Body of pancreas (tissue), 4 donors: Measurements from ENCODE around the gene NCOA3. TPM values are rescaled to one million over a fixed set of nuclear protein-coding genes. Genes with fewer than 3 reads are reported as not detected.

Source experiments
- ATAC-seq: fragments of 150-250 bp; one replicate; pipeline ENCODE4 v1.9.1; 2016
- DNase-seq, 4 donors: peaks; one replicate each; pipeline ENCODE4 v3.0.0-alpha.2; 2019
- H3K27ac ChIP-seq, 4 donors: fragments of 200-600 bp; sonication (generic); 1 replicate in 3 of 4; 2 replicates in 1 of 4; pipeline versions ENCODE4 v1.5.1 to v1.6.1; 2016 to 2019; ENCODE audit warnings: mild to moderate bottlenecking in 1 of 4, mixed read lengths in 1 of 4, moderate library complexity in 1 of 4
- H3K27me3 ChIP-seq, 2 donors: fragments of 200-600 bp; sonication (generic); one replicate each; pipeline ENCODE4 v1.6.0; 2016; ENCODE audit warnings: mild to moderate bottlenecking in 1 of 2
- H3K36me3 ChIP-seq, 2 donors: fragments of 200-600 bp; sonication (generic); replicated peaks in 1 of 2; 2 replicates each; pipeline ENCODE4 v1.5.1; 2016; ENCODE audit warnings: low read depth in 2 of 2; ENCODE audit not compliant: insufficient read depth in 1 of 2
- H3K4me1 ChIP-seq: fragments of 200-600 bp; sonication (generic); one replicate; pipeline ENCODE4 v1.6.0; 2016
- H3K4me3 ChIP-seq, 2 donors: fragments of 200-600 bp; sonication (generic); 1 replicate in 1 of 2; 2 replicates in 1 of 2; pipeline ENCODE4 v1.5.1; 2016 to 2019
- H3K9me3 ChIP-seq, 3 donors: fragments of 200-600 bp; sonication (generic); 1 replicate in 2 of 3; 2 replicates in 1 of 3; pipeline ENCODE4 v1.5.1; 2016
- CTCF ChIP-seq, 7 experiments: fragments of 450-650 bp in 4 of 7; fragments of 200-600 bp in 3 of 7; sonication (generic) in 3 of 7; IDR thresholded peaks; one replicate each; pipeline ENCODE4 v1.5.1; 2016 to 2019; ENCODE audit warnings: antibody characterized with exemption in 7 of 7
- POLR2A ChIP-seq, 3 donors: fragments of 450-650 bp; IDR thresholded peaks; one replicate each; pipeline ENCODE4 v1.6.1; 2016; ENCODE audit warnings: antibody characterized with exemption in 3 of 3, mild to moderate bottlenecking in 2 of 3
- WGBS, 2 donors: methylation state at CpG; one replicate each; pipeline ENCODE4 v1.1.5; 2017; 5-methylcytosine and 5-hydroxymethylcytosine counted together
- intact Hi-C: fragments of 100-400 bp; cut with DNase I; formaldehyde crosslinking; loops from one replicate; pipeline ENCODE4 v1.15.1; 2023
- total RNA-seq, 2 donors: library from RNA; depleted of rRNA; stranded (reverse); fragments of >200 nt; gene quantifications; one replicate each; pipeline ENCODE4 v1.1.0, GENCODE V29; 2016

The NCOA3 gene
- total RNA-seq, 2 donors from 2014 or later, result 14.8 to 17.1 TPM

DNA sequence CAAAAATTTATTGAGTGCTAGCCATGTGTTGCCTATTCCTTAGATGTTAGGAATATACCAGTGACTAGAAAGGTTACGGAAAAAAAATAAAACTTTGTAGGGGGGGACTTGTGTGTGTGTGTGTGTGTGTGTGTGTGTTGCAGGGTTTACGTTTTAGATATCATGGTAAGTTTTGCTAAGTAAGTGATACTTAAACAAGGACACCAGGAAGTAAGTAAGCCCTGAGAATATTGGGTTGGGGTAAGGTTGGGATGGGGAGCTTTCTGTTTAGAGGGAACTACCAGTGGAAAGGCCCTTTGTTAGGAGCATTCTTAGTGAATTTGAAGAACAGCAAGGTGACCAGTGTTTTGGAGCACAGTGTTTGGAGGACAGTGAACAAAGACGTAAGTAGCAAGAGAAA is 30.3 kb downstream of the NCOA3 start:
- H3K4me1 ChIP-seq, result no peaks in the 10 kb centered on the region
- H3K9me3 ChIP-seq, result no peaks in the 10 kb centered on the region
- no peak overlapping the region for H3K4me3 ChIP-seq
- 92% methylated on average over 3 of the region's 3 CpGs for WGBS, 2 donors
- no peak for TF ChIP-seq CTCF (IDR thresholded peaks at IDR 0.05)
- no peak for TF ChIP-seq POLR2A (IDR thresholded peaks at IDR 0.05)
- H3K36me3 ChIP-seq, result no peaks in the 10 kb centered on the region
- DNase-seq, result no peak
- H3K27me3 ChIP-seq, result no peaks in the 10 kb centered on the region
- no peak for ATAC-seq
- H3K27ac ChIP-seq, result no peak overlapping the region
- intact Hi-C loops, result no loop called here

GRCh38 chr20:47533518-47534062 is 31.9 kb downstream of the NCOA3 start:
- no peak overlapping the region for H3K4me3 ChIP-seq
- H3K36me3 ChIP-seq, result no peaks in the 10 kb centered on the region
- no peaks in the 10 kb centered on the region for H3K27me3 ChIP-seq
- no peaks in the 10 kb centered on the region for H3K9me3 ChIP-seq
- ATAC-seq, result no peak
- H3K27ac ChIP-seq, result no peak overlapping the region
- intact Hi-C loops, result no loop called here
- peaks cover 2% of the 10 kb centered on the region for H3K4me1 ChIP-seq
- no peak for DNase-seq
- 93 to 96% methylated on average over 3 of the region's 3 CpGs for WGBS, 2 donors
- TF ChIP-seq CTCF (IDR thresholded peaks at IDR 0.05), result no peak
- TF ChIP-seq POLR2A (IDR thresholded peaks at IDR 0.05), result no peak

GRCh38 chr20:47534405-47534804 is 32.7 kb downstream of the NCOA3 start:
- Histone ChIP-seq H3K27ac (no peak overlapping the region), H3K36me3 (no peaks in the 10 kb centered on the region), H3K4me1 (peaks cover 10% of the 10 kb centered on the region), H3K4me3 (no peak overlapping the region), H3K9me3 (no peaks in the 10 kb centered on the region), H3K27me3 (no peaks in the 10 kb centered on the region)
- TF ChIP-seq CTCF (IDR thresholded peaks at IDR 0.05), result no peak
- no peak for TF ChIP-seq POLR2A (IDR thresholded peaks at IDR 0.05)
- ATAC-seq (no peak), DNase-seq (no peak)
- intact Hi-C loops, result no loop called here
- WGBS, 2 donors, result 76 to 83% methylated on average over 5 of the region's 5 CpGs

- ATAC-seq, result no peak
- no peak for DNase-seq
- no peak overlapping the region for H3K27ac ChIP-seq
- no peaks in the 10 kb centered on the region for H3K36me3 ChIP-seq
- TF ChIP-seq CTCF (IDR thresholded peaks at IDR 0.05) (no peak), POLR2A (IDR thresholded peaks at IDR 0.05) (no peak)
- intact Hi-C loops, result no loop called here
- WGBS, 2 donors, result 85 to 98% methylated on average over 4 to 8 of the region's 8 CpGs
- no peaks in the 10 kb centered on the region for H3K9me3 ChIP-seq
- peaks cover 14% of the 10 kb centered on the region for H3K4me1 ChIP-seq
- H3K4me3 ChIP-seq, result no peak overlapping the region
- no peaks in the 10 kb centered on the region for H3K27me3 ChIP-seq
Observed at GRCh38 chr20:47535088-47535487, 33.4 kb downstream of the NCOA3 start.

- TF ChIP-seq POLR2A (IDR thresholded peaks at IDR 0.05), result no peak
- no peak for TF ChIP-seq CTCF (IDR thresholded peaks at IDR 0.05)
- Histone ChIP-seq H3K4me1 (peaks cover 23% of the 10 kb centered on the region), H3K27me3 (no peaks in the 10 kb centered on the region), H3K36me3 (no peaks in the 10 kb centered on the region), H3K4me3 (no peak overlapping the region), H3K9me3 (no peaks in the 10 kb centered on the region), H3K27ac (no peak overlapping the region)
- intact Hi-C loops, result no loop called here
- DNase-seq, result no peak
- WGBS, 2 donors, result 93 to 97% methylated on average over 5 to 6 of the region's 6 CpGs
- no peak for ATAC-seq
Observed at GRCh38 chr20:47535994-47536393, 34.3 kb downstream of the NCOA3 start.
